Stomach (tissue), 9 donors: ENCODE data around the gene RAD50. TPM values are rescaled to one million over a fixed set of nuclear protein-coding genes. Genes with fewer than 3 reads are reported as not detected.

Source experiments
- DNase-seq, 2 donors: peaks; one replicate each; pipeline versions ENCODE4 v3.0.0 to v3.0.0-alpha.2; 2013 to 2019
- H3K27ac ChIP-seq, 5 donors: fragments of 200-600 bp in 4 of 5; sonication (generic) in 4 of 5; one replicate each; pipeline ENCODE4 v1.5.1; 2013 to 2019; ENCODE audit warnings: mild to moderate bottlenecking in 1 of 5, moderate library complexity in 1 of 5
- H3K27me3 ChIP-seq, 3 donors: fragments of 200-600 bp; sonication (generic); one replicate each; pipeline ENCODE4 v1.5.1; 2017 to 2019; ENCODE audit warnings: mixed run types in 1 of 3
- H3K36me3 ChIP-seq, 4 donors: fragments of 200-600 bp; sonication (generic); 1 replicate in 3 of 4; 2 replicates in 1 of 4; pipeline ENCODE4 v1.5.1; 2016 to 2019
- H3K4me1 ChIP-seq, 4 donors: fragments of 200-600 bp; sonication (generic); one replicate each; pipeline ENCODE4 v1.5.1; 2016 to 2019
- H3K4me3 ChIP-seq, 4 donors: fragments of 200-600 bp; sonication (generic) in 3 of 4; one replicate each; pipeline ENCODE4 v1.5.1; 2016 to 2019; ENCODE audit warnings: mild to moderate bottlenecking in 1 of 4
- H3K9me3 ChIP-seq, 4 donors: fragments of 200-600 bp; sonication (generic); one replicate each; pipeline ENCODE4 v1.5.1; 2016 to 2019
- EP300 ChIP-seq: sonication (generic); formaldehyde crosslinking; IDR thresholded peaks from one replicate; pipeline ENCODE4 v1.6.1; 2017; ENCODE audit warnings: antibody characterized with exemption
- POLR2A ChIP-seq, 4 donors: fragments of 450-650 bp; IDR thresholded peaks; one replicate each; pipeline ENCODE4 v1.6.1; 2016; ENCODE audit warnings: antibody characterized with exemption in 4 of 4, control low read depth in 2 of 4, mild to moderate bottlenecking in 1 of 4, moderate library complexity in 1 of 4
- POLR2AphosphoS5 ChIP-seq, 3 donors: sonication (generic); formaldehyde crosslinking; IDR thresholded peaks; one replicate each; pipeline ENCODE4 v1.6.1; 2016; ENCODE audit warnings: antibody characterized with exemption in 3 of 3
- WGBS, 5 donors: extraction: QIAGEN DNeasy Blood & Tissue Kit in 3 of 5; methylation state at CpG; one replicate each; pipeline versions ENCODE4 v1.1.5 to v1.1.7; 2013 to 2018; 5-methylcytosine and 5-hydroxymethylcytosine counted together
- intact Hi-C: fragments of 100-400 bp; cut with DNase I; formaldehyde crosslinking; loops from one replicate; pipeline ENCODE4 v1.15.1; 2023; ENCODE audit warnings: low total_unique reads
- polyA plus RNA-seq, 3 donors: library from polyadenylated mRNA; stranded (reverse); fragments of 200-250 nt; gene quantifications; one replicate each; pipeline ENCODE4 v1.2.3, GENCODE V29; 2013
- total RNA-seq, 5 donors: library from RNA; depleted of rRNA; stranded (reverse); fragments of >200 nt; gene quantifications; one replicate each; pipeline versions ENCODE4 v1.1.0 to v1.2.3, GENCODE V29; 2014 to 2016
- TF ChIP-seq, protein P1 (sequence below), 7 experiments: fragments of 450-650 bp in 4 of 7; fragments of 200-600 bp in 3 of 7; sonication (generic) in 3 of 7; IDR thresholded peaks; one replicate each; pipeline ENCODE4 v1.5.1; 2016 to 2019; ENCODE audit warnings: antibody characterized with exemption in 7 of 7, control low read depth in 2 of 7, mild to moderate bottlenecking in 1 of 7
- donor health status: healthy with polysubstance abuse.
- donor health status: Bipolar disorder and iron deficiency.
- donor health status: healthy.

The RAD50 gene
- total and polyA plus RNA-seq, 8 donors, result 5.2 to 93.2 (median 31.8) TPM

GRCh38 chr5:132528866-132529634 lies 27.7 kb upstream of the RAD50 start:
- Histone ChIP-seq H3K4me1 (peaks cover 0 to 9% (median 7%) of the 10 kb centered on the region in 4 donors), H3K4me3 (no peak overlapping the region), H3K27ac (no peak overlapping the region), H3K9me3 (no peaks in the 10 kb centered on the region), H3K36me3 (no peaks in the 10 kb centered on the region), H3K27me3 (no peaks in the 10 kb centered on the region)
- 75 to 82% (median 78%) methylated on average over 6 of the region's 6 CpGs for WGBS, 5 donors
- intact Hi-C loops, result no loop called here
- TF ChIP-seq EP300 (no peak), POLR2AphosphoS5 (IDR thresholded peaks at IDR 0.05) (no peak), POLR2A (IDR thresholded peaks at IDR 0.05) (no peak)
- TF ChIP-seq, protein P1, sequence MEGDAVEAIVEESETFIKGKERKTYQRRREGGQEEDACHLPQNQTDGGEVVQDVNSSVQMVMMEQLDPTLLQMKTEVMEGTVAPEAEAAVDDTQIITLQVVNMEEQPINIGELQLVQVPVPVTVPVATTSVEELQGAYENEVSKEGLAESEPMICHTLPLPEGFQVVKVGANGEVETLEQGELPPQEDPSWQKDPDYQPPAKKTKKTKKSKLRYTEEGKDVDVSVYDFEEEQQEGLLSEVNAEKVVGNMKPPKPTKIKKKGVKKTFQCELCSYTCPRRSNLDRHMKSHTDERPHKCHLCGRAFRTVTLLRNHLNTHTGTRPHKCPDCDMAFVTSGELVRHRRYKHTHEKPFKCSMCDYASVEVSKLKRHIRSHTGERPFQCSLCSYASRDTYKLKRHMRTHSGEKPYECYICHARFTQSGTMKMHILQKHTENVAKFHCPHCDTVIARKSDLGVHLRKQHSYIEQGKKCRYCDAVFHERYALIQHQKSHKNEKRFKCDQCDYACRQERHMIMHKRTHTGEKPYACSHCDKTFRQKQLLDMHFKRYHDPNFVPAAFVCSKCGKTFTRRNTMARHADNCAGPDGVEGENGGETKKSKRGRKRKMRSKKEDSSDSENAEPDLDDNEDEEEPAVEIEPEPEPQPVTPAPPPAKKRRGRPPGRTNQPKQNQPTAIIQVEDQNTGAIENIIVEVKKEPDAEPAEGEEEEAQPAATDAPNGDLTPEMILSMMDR (IDR thresholded peaks at IDR 0.05), result no peak
- peak in 1 of 2 donors; percentile 14 for DNase-seq

- DNase-seq, result no peak
- H3K4me3 ChIP-seq, result no peak overlapping the region
- WGBS, 5 donors, result 73 to 81% (median 81%) methylated on average over 4 of the region's 4 CpGs
- no peak for TF ChIP-seq EP300
- no peak for TF ChIP-seq POLR2AphosphoS5 (IDR thresholded peaks at IDR 0.05)
- TF ChIP-seq, protein P1 (IDR thresholded peaks at IDR 0.05), result no peak
- no peak for TF ChIP-seq POLR2A (IDR thresholded peaks at IDR 0.05)
- peaks cover 0 to 9% (median 7%) of the 10 kb centered on the region in 4 donors for H3K4me1 ChIP-seq
- H3K27me3 ChIP-seq, result no peaks in the 10 kb centered on the region
- H3K9me3 ChIP-seq, result no peaks in the 10 kb centered on the region
- no peak overlapping the region for H3K27ac ChIP-seq
- intact Hi-C loops, result no loop called here
- no peaks in the 10 kb centered on the region for H3K36me3 ChIP-seq
These were observed 25.8 kb upstream of the RAD50 start for GRCh38 chr5:132530946-132531345.

- Histone ChIP-seq H3K4me1 (no peaks in the 10 kb centered on the region), H3K27me3 (no peaks in the 10 kb centered on the region), H3K4me3 (no peak overlapping the region), H3K27ac (no peak overlapping the region), H3K36me3 (no peaks in the 10 kb centered on the region), H3K9me3 (no peaks in the 10 kb centered on the region)
- no peak for DNase-seq
- 71 to 81% (median 72%) methylated on average over 4 of the region's 4 CpGs for WGBS, 5 donors
- TF ChIP-seq POLR2AphosphoS5 (IDR thresholded peaks at IDR 0.05), result no peak
- no peak for TF ChIP-seq POLR2A (IDR thresholded peaks at IDR 0.05)
- intact Hi-C loops, result no loop called here
These were observed 17.1 kb upstream of the RAD50 start for GRCh38 chr5:132539716-132540115.

DNA sequence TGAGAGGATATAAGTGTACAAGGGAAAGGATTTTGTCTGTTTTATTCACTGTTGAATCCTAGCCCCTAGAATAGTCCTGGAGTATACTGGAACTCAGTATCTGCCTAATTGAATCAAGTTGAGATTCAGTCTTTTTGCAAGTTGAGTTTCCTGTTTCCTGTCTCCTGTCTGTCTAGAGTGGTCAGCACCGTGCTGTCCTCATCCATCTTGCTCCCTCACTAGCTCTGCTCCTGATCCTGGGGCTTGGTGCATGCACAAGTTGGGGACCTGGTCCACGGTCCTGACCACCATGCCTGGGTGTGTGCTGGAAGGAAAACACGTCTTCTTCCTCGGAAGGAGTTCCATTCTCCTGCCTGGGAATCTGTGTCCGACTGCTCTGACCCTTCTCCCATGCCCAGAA lies 16.6 kb upstream of the RAD50 start:
- Histone ChIP-seq H3K4me1 (no peaks in the 10 kb centered on the region), H3K9me3 (no peaks in the 10 kb centered on the region), H3K4me3 (no peak overlapping the region), H3K27ac (no peak overlapping the region), H3K27me3 (no peaks in the 10 kb centered on the region), H3K36me3 (no peaks in the 10 kb centered on the region)
- intact Hi-C loops, result no loop called here
- TF ChIP-seq EP300 (no peak), POLR2A (IDR thresholded peaks at IDR 0.05) (no peak), POLR2AphosphoS5 (IDR thresholded peaks at IDR 0.05) (no peak)
- TF ChIP-seq, protein P1 (IDR thresholded peaks at IDR 0.05), result no peak
- WGBS, 5 donors, result 75 to 87% (median 85%) methylated on average over 4 to 5 of the region's 5 CpGs
- no peak for DNase-seq

DNA sequence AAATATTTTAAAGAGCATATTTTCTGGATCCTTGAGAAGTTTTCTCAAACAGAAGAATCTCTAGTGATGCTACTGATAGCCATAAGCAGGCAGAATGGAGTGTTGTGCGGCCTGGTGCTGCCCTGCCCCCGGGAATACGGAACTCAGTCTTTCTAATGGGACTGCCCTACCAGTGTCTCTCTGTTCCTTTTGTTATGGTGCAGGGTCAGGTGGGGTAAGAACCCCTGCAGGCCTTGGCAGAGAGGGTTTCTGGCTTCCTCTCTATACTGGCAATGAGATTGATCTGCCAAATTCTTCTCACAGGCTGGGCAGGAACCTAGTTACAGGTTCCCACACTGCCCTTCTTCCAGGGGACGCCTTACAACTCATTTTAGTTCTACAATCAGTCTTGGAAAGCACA lies 16.0 kb upstream of the RAD50 start:
- H3K27ac ChIP-seq, result no peak overlapping the region
- no peak overlapping the region for H3K4me3 ChIP-seq
- intact Hi-C loops, result no loop called here
- no peaks in the 10 kb centered on the region for H3K4me1 ChIP-seq
- H3K9me3 ChIP-seq, result no peaks in the 10 kb centered on the region
- WGBS, 5 donors, result 88 to 93% (median 90%) methylated on average over 4 of the region's 4 CpGs
- no peaks in the 10 kb centered on the region for H3K36me3 ChIP-seq
- no peak for DNase-seq
- H3K27me3 ChIP-seq, result no peaks in the 10 kb centered on the region
- no peak for TF ChIP-seq POLR2AphosphoS5 (IDR thresholded peaks at IDR 0.05)
- TF ChIP-seq EP300, result no peak
- TF ChIP-seq, protein P1 (IDR thresholded peaks at IDR 0.05), result no peak
- TF ChIP-seq POLR2A (IDR thresholded peaks at IDR 0.05), result no peak
